Uterus (tissue), 2 donors: ENCODE results near the gene MIPEP.

Experiments used
- CTCF ChIP-seq, 4 experiments: fragments of 200-600 bp in 2 of 4; fragments of 450-650 bp in 2 of 4; sonication (generic) in 2 of 4; IDR thresholded peaks; one replicate each; pipeline ENCODE4 v1.5.1; 2016 to 2019; ENCODE audit warnings: antibody characterized with exemption in 4 of 4, mild to moderate bottlenecking in 2 of 4, moderate library complexity in 1 of 4
- POLR2A ChIP-seq, 2 donors: fragments of 450-650 bp; IDR thresholded peaks; one replicate each; pipeline ENCODE4 v1.6.1; 2016; ENCODE audit warnings: antibody characterized with exemption in 2 of 2, mild to moderate bottlenecking in 1 of 2, moderate library complexity in 1 of 2

DNA sequence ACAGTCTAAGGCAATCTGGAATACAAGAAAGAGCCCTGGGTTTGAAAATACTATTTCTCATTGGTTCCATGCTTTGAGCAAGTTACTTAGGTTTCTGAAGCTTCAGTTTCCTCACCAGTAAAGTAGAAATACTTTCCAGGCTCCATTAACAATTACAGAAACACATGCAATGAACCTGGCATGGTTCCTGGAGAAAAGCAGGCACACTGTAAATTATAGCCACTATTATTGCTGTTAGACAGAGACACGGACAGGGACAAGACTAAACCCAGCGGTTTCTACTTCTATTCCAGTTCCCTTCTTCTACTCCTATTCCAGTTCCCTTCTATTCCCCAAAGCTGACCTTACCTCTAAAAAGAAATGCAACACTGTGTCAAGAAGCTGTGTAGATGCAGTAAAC lies 41.2 kb downstream of the MIPEP start:
- TF ChIP-seq POLR2A (IDR thresholded peaks at IDR 0.05) = no peak
- no peak for TF ChIP-seq CTCF (IDR thresholded peaks at IDR 0.05)
